ENCODE measurements around the gene CSMD2. TPM values are rescaled to one million over a fixed set of nuclear protein-coding genes. Genes with fewer than 3 reads are reported as not detected.

The CSMD2 gene
- polyA plus RNA-seq, 1 donor from 2014 or later: not detected

GRCh38 chr1:33573661-33574060, 591.4 kb downstream of the CSMD2 start:
- no peaks in the 10 kb centered on the region for H3K4me1 Mint-ChIP-seq
- no peak overlapping the region for H3K27ac Mint-ChIP-seq
- peaks cover 24% of the 10 kb centered on the region for H3K27me3 Mint-ChIP-seq
- no peak overlapping the region for H3K4me3 Mint-ChIP-seq
- no peaks in the 10 kb centered on the region for H3K36me3 Mint-ChIP-seq
- H3K9me3 Mint-ChIP-seq: peaks cover 0 to 2% (median 2%) of the 10 kb centered on the region in 3 donors

DNA sequence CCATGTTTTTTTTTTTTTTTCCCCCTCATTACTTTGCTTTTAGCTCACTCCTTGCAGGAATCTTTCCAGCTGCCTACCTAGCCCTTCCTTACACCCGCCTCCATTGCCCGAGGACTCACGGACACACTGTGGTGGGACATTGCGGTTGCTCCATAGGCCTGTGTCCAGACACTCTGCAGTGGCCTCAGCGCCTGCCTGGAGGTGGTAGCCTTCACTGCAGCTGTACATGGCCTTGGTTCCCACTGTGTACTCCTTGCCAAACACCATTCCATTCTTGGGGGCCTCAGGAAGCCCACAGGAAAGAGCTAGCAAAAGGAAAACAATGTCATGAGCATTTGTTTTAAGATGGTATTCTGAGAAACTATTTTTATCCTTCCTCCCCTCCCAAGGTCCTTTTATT, 592.6 kb downstream of the CSMD2 start:
- Mint-ChIP-seq H3K4me3 (no peak overlapping the region), H3K9me3 (peaks cover 0 to 2% (median 2%) of the 10 kb centered on the region in 3 donors), H3K36me3 (no peaks in the 10 kb centered on the region), H3K4me1 (no peaks in the 10 kb centered on the region), H3K27me3 (peaks cover 26% of the 10 kb centered on the region), H3K27ac (peak overlapping the region in 1 of 3 donors; percentile 48)

- Mint-ChIP-seq H3K9me3 (peaks cover 0 to 6% (median 2%) of the 10 kb centered on the region in 3 donors), H3K27ac (no peak overlapping the region), H3K27me3 (peaks cover 18% of the 10 kb centered on the region), H3K36me3 (no peaks in the 10 kb centered on the region), H3K4me3 (no peak overlapping the region), H3K4me1 (no peaks in the 10 kb centered on the region)
Observed at GRCh38 chr1:33569331-33569730, 595.7 kb downstream of the CSMD2 start.

DNA sequence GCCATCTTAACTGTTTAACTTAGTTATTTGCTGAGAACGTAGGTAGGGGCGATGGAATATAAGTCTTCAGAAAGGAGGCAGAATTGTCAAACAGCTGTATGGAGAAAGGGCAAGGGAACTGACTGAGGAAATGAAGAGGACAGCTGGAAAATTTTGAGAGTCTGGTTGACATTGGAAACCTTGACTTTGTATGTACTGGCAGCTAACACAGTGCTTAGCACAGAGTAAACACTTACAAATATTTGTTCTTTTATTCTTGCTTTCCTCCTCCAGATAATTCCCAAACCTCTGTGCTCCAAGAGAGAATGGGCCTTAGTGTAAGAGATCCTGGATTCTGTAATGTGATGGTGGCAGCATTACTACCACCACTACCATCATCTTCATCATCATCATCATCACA, 601.3 kb downstream of the CSMD2 start:
- peaks cover 16% of the 10 kb centered on the region for H3K27me3 Mint-ChIP-seq
- H3K36me3 Mint-ChIP-seq: no peaks in the 10 kb centered on the region
- peaks cover 0 to 2% (median 0%) of the 10 kb centered on the region in 3 donors for H3K4me1 Mint-ChIP-seq
- H3K9me3 Mint-ChIP-seq: peaks cover 0 to 4% (median 2%) of the 10 kb centered on the region in 3 donors
- peak overlapping the region in 1 of 3 donors; percentile 41 for H3K27ac Mint-ChIP-seq
- H3K4me3 Mint-ChIP-seq: no peak overlapping the region

- Mint-ChIP-seq H3K4me1 (peaks cover 0 to 2% (median 0%) of the 10 kb centered on the region in 3 donors), H3K36me3 (no peaks in the 10 kb centered on the region), H3K27me3 (peaks cover 9% of the 10 kb centered on the region), H3K27ac (no peak overlapping the region), H3K4me3 (no peak overlapping the region), H3K9me3 (peaks cover 0 to 4% (median 2%) of the 10 kb centered on the region in 3 donors)
Observed at GRCh38 chr1:33562563-33562962, 602.5 kb downstream of the CSMD2 start.

GRCh38 chr1:33561576-33561975, 603.5 kb downstream of the CSMD2 start:
- peaks cover 0 to 2% (median 0%) of the 10 kb centered on the region in 3 donors for H3K4me1 Mint-ChIP-seq
- peaks cover 7% of the 10 kb centered on the region for H3K27me3 Mint-ChIP-seq
- H3K36me3 Mint-ChIP-seq: no peaks in the 10 kb centered on the region
- no peak overlapping the region for H3K27ac Mint-ChIP-seq
- H3K4me3 Mint-ChIP-seq: no peak overlapping the region
- peaks cover 0 to 6% (median 4%) of the 10 kb centered on the region in 3 donors for H3K9me3 Mint-ChIP-seq

DNA sequence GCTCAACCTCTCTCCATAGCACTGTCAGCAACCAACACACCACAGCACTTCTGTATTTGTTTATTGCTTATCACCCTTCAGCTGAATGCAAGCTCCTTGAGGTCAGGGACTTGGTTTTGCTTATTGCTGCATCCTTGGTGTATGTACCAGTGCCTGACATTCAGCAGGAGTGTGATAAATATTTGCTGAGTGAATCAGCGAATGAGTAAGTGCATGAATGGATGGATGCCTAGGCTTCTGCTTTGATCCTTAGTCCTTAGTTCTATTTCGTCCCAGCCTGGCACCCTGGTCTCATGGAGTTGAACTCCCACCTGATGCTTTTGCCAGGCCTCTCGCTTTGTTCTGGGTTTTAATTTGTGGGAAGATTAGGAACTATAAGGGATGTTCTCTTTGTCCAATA, 604.4 kb downstream of the CSMD2 start:
- Mint-ChIP-seq H3K4me1 (peaks cover 0 to 2% (median 0%) of the 10 kb centered on the region in 3 donors), H3K36me3 (no peaks in the 10 kb centered on the region), H3K9me3 (peaks cover 0 to 3% (median 2%) of the 10 kb centered on the region in 3 donors), H3K4me3 (no peak overlapping the region), H3K27me3 (peaks cover 9% of the 10 kb centered on the region), H3K27ac (no peak overlapping the region)

GRCh38 chr1:33548721-33549120, 616.3 kb downstream of the CSMD2 start:
- Mint-ChIP-seq H3K9me3 (peaks cover 0 to 12% (median 9%) of the 10 kb centered on the region in 3 donors), H3K4me1 (no peaks in the 10 kb centered on the region), H3K36me3 (peaks cover 2% of the 10 kb centered on the region), H3K27ac (no peak overlapping the region), H3K27me3 (peaks cover 10% of the 10 kb centered on the region), H3K4me3 (no peak overlapping the region)

DNA sequence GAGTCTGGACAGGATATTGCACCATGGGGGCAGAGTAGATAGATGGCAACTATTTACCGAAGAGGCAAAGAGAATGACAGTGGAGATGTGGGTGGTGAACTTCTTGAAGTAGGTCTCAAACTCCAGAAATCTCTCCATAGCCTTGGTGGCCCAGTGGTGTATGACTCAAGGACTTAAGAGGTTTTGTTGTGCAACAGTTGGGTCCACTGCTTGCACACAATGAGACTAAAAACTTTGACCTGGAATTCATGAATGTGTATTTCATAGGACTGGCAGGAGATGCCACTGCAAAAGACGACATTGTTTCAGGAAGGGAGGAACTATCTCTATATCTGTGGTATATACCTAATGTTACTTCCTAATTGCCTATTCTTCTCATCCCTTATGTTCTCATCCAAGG, 616.7 kb downstream of the CSMD2 start:
- Mint-ChIP-seq H3K9me3 (peaks cover 0 to 12% (median 9%) of the 10 kb centered on the region in 3 donors), H3K27me3 (peaks cover 10% of the 10 kb centered on the region), H3K36me3 (peaks cover 2% of the 10 kb centered on the region), H3K4me1 (no peaks in the 10 kb centered on the region), H3K27ac (no peak overlapping the region), H3K4me3 (no peak overlapping the region)

DNA sequence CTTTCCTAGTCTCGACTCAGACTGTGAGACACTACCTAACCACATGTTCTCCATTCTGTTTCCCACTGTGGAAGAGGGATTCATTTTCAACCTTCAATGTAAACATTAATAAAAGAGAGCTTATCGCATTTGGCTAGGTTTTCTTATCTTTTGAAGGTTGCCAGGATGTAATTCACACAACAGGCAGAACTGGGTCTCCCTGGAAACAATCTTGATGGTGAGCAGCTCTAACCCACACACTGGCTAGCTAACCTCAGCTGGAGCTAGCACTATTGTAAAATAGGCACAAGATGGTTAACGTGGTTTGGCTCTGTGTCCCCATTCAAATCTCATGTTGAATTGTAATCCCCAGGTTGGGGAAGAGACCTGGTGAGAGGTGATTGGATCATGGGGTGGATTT, 617.5 kb downstream of the CSMD2 start:
- no peak overlapping the region for H3K4me3 Mint-ChIP-seq
- no peak overlapping the region for H3K27ac Mint-ChIP-seq
- H3K36me3 Mint-ChIP-seq: peaks cover 2% of the 10 kb centered on the region
- peaks cover 10% of the 10 kb centered on the region for H3K27me3 Mint-ChIP-seq
- no peaks in the 10 kb centered on the region for H3K4me1 Mint-ChIP-seq
- peaks cover 0 to 12% (median 9%) of the 10 kb centered on the region in 3 donors for H3K9me3 Mint-ChIP-seq

- H3K9me3 Mint-ChIP-seq: peaks cover 0 to 2% (median 0%) of the 10 kb centered on the region in 3 donors
- peaks cover 5% of the 10 kb centered on the region for H3K27me3 Mint-ChIP-seq
- no peak overlapping the region for H3K4me3 Mint-ChIP-seq
- H3K27ac Mint-ChIP-seq: no peak overlapping the region
- H3K36me3 Mint-ChIP-seq: peaks cover 2% of the 10 kb centered on the region
- peaks cover 0 to 2% (median 0%) of the 10 kb centered on the region in 3 donors for H3K4me1 Mint-ChIP-seq
Observed at GRCh38 chr1:33541966-33542365, 623.1 kb downstream of the CSMD2 start.

GRCh38 chr1:33537885-33538284, 627.1 kb downstream of the CSMD2 start:
- H3K36me3 Mint-ChIP-seq: no peaks in the 10 kb centered on the region
- no peak overlapping the region for H3K27ac Mint-ChIP-seq
- peaks cover 7% of the 10 kb centered on the region for H3K27me3 Mint-ChIP-seq
- H3K4me3 Mint-ChIP-seq: no peak overlapping the region
- peaks cover 0 to 2% (median 0%) of the 10 kb centered on the region in 3 donors for H3K4me1 Mint-ChIP-seq
- H3K9me3 Mint-ChIP-seq: peaks cover 0 to 2% (median 0%) of the 10 kb centered on the region in 3 donors

DNA sequence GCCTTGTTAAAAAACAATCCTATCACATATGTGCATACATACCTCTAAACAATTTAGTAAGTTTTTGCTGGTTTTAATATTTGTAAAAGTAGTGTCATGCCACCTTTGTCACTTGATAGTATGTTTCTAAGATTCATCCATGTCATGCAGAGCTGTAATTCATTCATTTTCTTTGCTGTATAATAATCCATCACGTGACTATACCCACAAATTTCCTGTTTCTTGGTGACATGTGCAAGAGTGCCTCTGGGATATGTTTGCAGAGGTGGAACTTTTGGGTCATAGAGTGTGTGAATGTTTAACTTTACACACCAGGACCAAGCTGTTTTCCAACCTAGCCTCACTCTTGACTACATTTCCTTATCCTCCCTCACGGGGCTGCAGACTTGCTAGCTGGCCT, 629.7 kb downstream of the CSMD2 start:
- H3K27ac Mint-ChIP-seq: no peak overlapping the region
- peaks cover 2 to 4% (median 2%) of the 10 kb centered on the region in 3 donors for H3K9me3 Mint-ChIP-seq
- no peaks in the 10 kb centered on the region for H3K36me3 Mint-ChIP-seq
- peaks cover 0 to 2% (median 0%) of the 10 kb centered on the region in 3 donors for H3K4me1 Mint-ChIP-seq
- peaks cover 3% of the 10 kb centered on the region for H3K27me3 Mint-ChIP-seq
- no peak overlapping the region for H3K4me3 Mint-ChIP-seq

- Mint-ChIP-seq H3K27me3 (peaks cover 3% of the 10 kb centered on the region), H3K4me1 (no peaks in the 10 kb centered on the region), H3K27ac (no peak overlapping the region), H3K4me3 (no peak overlapping the region), H3K36me3 (no peaks in the 10 kb centered on the region), H3K9me3 (peaks cover 2 to 5% (median 2%) of the 10 kb centered on the region in 3 donors)
Observed at GRCh38 chr1:33532936-33533335, 632.1 kb downstream of the CSMD2 start.

DNA sequence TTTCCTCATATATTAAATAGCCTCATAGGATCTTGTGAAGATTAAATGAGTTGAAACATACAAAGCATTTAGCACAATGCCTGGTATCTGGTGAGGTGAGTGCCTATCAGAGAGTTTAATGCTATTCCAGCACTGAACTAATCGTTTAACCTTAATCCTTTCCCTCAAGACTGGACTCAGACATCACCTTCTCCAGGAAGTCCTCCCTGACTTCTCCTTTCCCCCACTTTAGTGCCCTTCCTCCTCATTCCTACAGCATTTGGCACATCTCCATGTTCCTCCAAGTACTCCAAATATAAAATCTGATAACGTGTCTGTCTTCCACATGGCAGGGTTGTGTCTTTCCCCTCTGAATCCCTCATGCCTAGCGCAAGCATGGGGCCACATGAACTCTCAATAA, 632.8 kb downstream of the CSMD2 start:
- peaks cover 3% of the 10 kb centered on the region for H3K27me3 Mint-ChIP-seq
- no peak overlapping the region for H3K4me3 Mint-ChIP-seq
- H3K4me1 Mint-ChIP-seq: no peaks in the 10 kb centered on the region
- no peaks in the 10 kb centered on the region for H3K36me3 Mint-ChIP-seq
- peaks cover 2 to 5% (median 2%) of the 10 kb centered on the region in 3 donors for H3K9me3 Mint-ChIP-seq
- no peak overlapping the region for H3K27ac Mint-ChIP-seq

DNA sequence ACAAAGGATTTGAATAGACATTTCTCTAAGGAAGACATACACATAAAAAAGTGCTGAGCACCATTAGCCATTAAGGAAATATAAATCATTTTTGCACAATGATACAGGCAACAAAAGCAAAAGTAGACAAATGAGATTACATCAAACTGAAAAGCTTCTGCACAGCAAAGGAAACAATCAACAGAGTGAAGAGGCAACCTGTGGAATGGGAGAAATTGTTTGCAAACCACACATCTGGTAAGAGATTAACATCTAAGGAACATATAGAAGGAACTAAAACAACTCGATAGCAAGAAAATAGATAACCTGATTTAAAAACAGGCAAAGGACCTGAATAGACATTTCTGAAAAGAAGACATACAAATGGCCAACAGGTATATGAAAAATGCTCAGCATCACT, 635.1 kb downstream of the CSMD2 start:
- no peak overlapping the region for H3K4me3 Mint-ChIP-seq
- peaks cover 0 to 5% (median 2%) of the 10 kb centered on the region in 3 donors for H3K9me3 Mint-ChIP-seq
- H3K27me3 Mint-ChIP-seq: peaks cover 3% of the 10 kb centered on the region
- no peaks in the 10 kb centered on the region for H3K36me3 Mint-ChIP-seq
- H3K4me1 Mint-ChIP-seq: no peaks in the 10 kb centered on the region
- no peak overlapping the region for H3K27ac Mint-ChIP-seq
